GM12892 (cell line): Measurements from ENCODE around the gene TSEN2.

Experiments
- POLR2A ChIP-seq: IDR thresholded peaks from 2 replicates; pipeline ENCODE4 v1.6.1; 2011; ENCODE audit warnings: low read depth, low read length, control low read depth
- TAF1 ChIP-seq: IDR thresholded peaks from 2 replicates; pipeline ENCODE4 v1.6.1; 2011; ENCODE audit warnings: low read depth, mild to moderate bottlenecking, control low read depth, low read length, borderline replicate concordance

- peak; percentile 91 for TF ChIP-seq TAF1
- TF ChIP-seq POLR2A, result peak; percentile 97
Observed at GRCh38 chr3:12556690-12557472, 72.6 kb downstream of the TSEN2 start, which contains the start of gene MKRN2.
